ENCODE data around the gene HIP1R. TPM values are rescaled to one million over a fixed set of nuclear protein-coding genes. Genes with fewer than 3 reads are reported as not detected.
"Not testable (repeated sequence)": the region's sequence is repeated elsewhere in the genome, so short reads cannot be mapped to it uniquely, and the experiment has no call there.

The HIP1R gene
- total and polyA plus RNA-seq, 2 donors, result 16.5 to 17.2 TPM

- DNase-seq (ENCODE audit: extremely low spot score), result no peak
- no peak overlapping the region for H3K4me3 ChIP-seq (ENCODE audit: low read depth, low read length)
- H3K27ac ChIP-seq (ENCODE audit: low read depth), result peak overlapping the region; percentile 46
- 79% methylated on average over 13 of the region's 13 CpGs for WGBS
- H3K36me3 ChIP-seq (ENCODE audit: insufficient read depth), result no peaks in the 10 kb centered on the region
- peaks cover 9% of the 10 kb centered on the region for H3K4me1 ChIP-seq (ENCODE audit: insufficient read depth)
Observed at GRCh38 chr12:122889761-122890520, 54.7 kb downstream of the HIP1R start.

GRCh38 chr12:122891661-122892525 is 56.6 kb downstream of the HIP1R start:
- DNase-seq (ENCODE audit: extremely low spot score), result peak; percentile 58
- WGBS, result 32% methylated on average over 10 of the region's 10 CpGs
- no peak overlapping the region for H3K4me3 ChIP-seq (ENCODE audit: low read depth, low read length)
- peak overlapping the region; percentile 12 for H3K27ac ChIP-seq (ENCODE audit: low read depth)
- peaks cover 9% of the 10 kb centered on the region for H3K4me1 ChIP-seq (ENCODE audit: insufficient read depth)
- no peaks in the 10 kb centered on the region for H3K36me3 ChIP-seq (ENCODE audit: insufficient read depth)

GRCh38 chr12:122892724-122893123 is 57.5 kb downstream of the HIP1R start:
- H3K4me3 ChIP-seq (ENCODE audit: low read depth, low read length); H3K4me1 ChIP-seq (ENCODE audit: insufficient read depth): not testable (repeated sequence)
- WGBS, result 97% methylated on average over 9 of the region's 9 CpGs

GRCh38 chr12:122893208-122894153 is 58.2 kb downstream of the HIP1R start:
- Histone ChIP-seq H3K36me3 (ENCODE audit: insufficient read depth) (no peaks in the 10 kb centered on the region), H3K4me3 (ENCODE audit: low read depth, low read length) (no peak overlapping the region), H3K4me1 (ENCODE audit: insufficient read depth) (peaks cover 9% of the 10 kb centered on the region), H3K27ac (ENCODE audit: low read depth) (no peak overlapping the region)
- WGBS, result 79% methylated on average over 7 of the region's 7 CpGs
- DNase-seq (ENCODE audit: extremely low spot score), result no peak

More at GRCh38 chr12:122892724-122893123, 57.5 kb downstream of the HIP1R start:
- DNase-seq (ENCODE audit: extremely low spot score); H3K36me3 ChIP-seq (ENCODE audit: insufficient read depth); H3K27ac ChIP-seq (ENCODE audit: low read depth): not testable (repeated sequence)

GRCh38 chr12:122894193-122895121 is 59.2 kb downstream of the HIP1R start:
- peaks cover 8% of the 10 kb centered on the region for H3K4me1 ChIP-seq (ENCODE audit: insufficient read depth)
- no peak for DNase-seq (ENCODE audit: extremely low spot score)
- peak overlapping the region; percentile 82 for H3K4me3 ChIP-seq (ENCODE audit: low read depth, low read length)
- WGBS, result 29% methylated on average over 15 of the region's 15 CpGs
- peak overlapping the region; percentile 93 for H3K27ac ChIP-seq (ENCODE audit: low read depth)
- H3K36me3 ChIP-seq (ENCODE audit: insufficient read depth), result no peaks in the 10 kb centered on the region

- 2% methylated on average over 9 of the region's 9 CpGs for WGBS
- peak overlapping the region; percentile 93 for H3K27ac ChIP-seq (ENCODE audit: low read depth)
- no peaks in the 10 kb centered on the region for H3K36me3 ChIP-seq (ENCODE audit: insufficient read depth)
- DNase-seq (ENCODE audit: extremely low spot score), result no peak
- H3K4me3 ChIP-seq (ENCODE audit: low read depth, low read length), result peak overlapping the region; percentile 82
- H3K4me1 ChIP-seq (ENCODE audit: insufficient read depth), result peaks cover 8% of the 10 kb centered on the region
Observed at GRCh38 chr12:122895320-122895703, 60.1 kb downstream of the HIP1R start.

- peaks cover 8% of the 10 kb centered on the region for H3K4me1 ChIP-seq (ENCODE audit: insufficient read depth)
- DNase-seq (ENCODE audit: extremely low spot score), result no peak
- H3K27ac ChIP-seq (ENCODE audit: low read depth), result peak within 1 kb of the TSS; percentile 93
- WGBS, result 8% methylated on average over 81 of the region's 81 CpGs
- no peaks in the 10 kb centered on the region for H3K36me3 ChIP-seq (ENCODE audit: insufficient read depth)
- H3K4me3 ChIP-seq (ENCODE audit: low read depth, low read length), result peak within 1 kb of the TSS; percentile 82
Observed at GRCh38 chr12:122895704-122896636, 60.7 kb downstream of the HIP1R start, which contains the start of gene VPS37B. VPS37B (minus strand) TSS chr12:122896124; CDS start chr12:122896062, 62 bp downstream.

- 91% methylated on average over 7 of the region's 7 CpGs for WGBS
- Histone ChIP-seq H3K36me3 (ENCODE audit: insufficient read depth) (no peaks in the 10 kb centered on the region), H3K4me1 (ENCODE audit: insufficient read depth) (peaks cover 7% of the 10 kb centered on the region), H3K4me3 (ENCODE audit: low read depth, low read length) (no peak overlapping the region), H3K27ac (ENCODE audit: low read depth) (no peak overlapping the region)
- no peak for DNase-seq (ENCODE audit: extremely low spot score)
Observed at GRCh38 chr12:122896662-122897061, 61.4 kb downstream of the HIP1R start.

- Histone ChIP-seq H3K36me3 (ENCODE audit: insufficient read depth) (no peaks in the 10 kb centered on the region), H3K4me3 (ENCODE audit: low read depth, low read length) (no peak overlapping the region), H3K27ac (ENCODE audit: low read depth) (no peak overlapping the region), H3K4me1 (ENCODE audit: insufficient read depth) (no peaks in the 10 kb centered on the region)
- WGBS, result 95% methylated on average over 6 of the region's 6 CpGs
- no peak for DNase-seq (ENCODE audit: extremely low spot score)
Observed at GRCh38 chr12:122899887-122900286, 64.6 kb downstream of the HIP1R start.

- Histone ChIP-seq H3K4me3 (ENCODE audit: low read depth, low read length) (no peak overlapping the region), H3K4me1 (ENCODE audit: insufficient read depth) (no peaks in the 10 kb centered on the region), H3K27ac (ENCODE audit: low read depth) (no peak overlapping the region), H3K36me3 (ENCODE audit: insufficient read depth) (no peaks in the 10 kb centered on the region)
- WGBS, result 44% methylated on average over 10 of the region's 10 CpGs
- no peak for DNase-seq (ENCODE audit: extremely low spot score)
Observed at GRCh38 chr12:122902854-122903692, 67.8 kb downstream of the HIP1R start.

- DNase-seq (ENCODE audit: extremely low spot score), result no peak
- Histone ChIP-seq H3K27ac (ENCODE audit: low read depth) (no peak overlapping the region), H3K36me3 (ENCODE audit: insufficient read depth) (no peaks in the 10 kb centered on the region), H3K4me1 (ENCODE audit: insufficient read depth) (no peaks in the 10 kb centered on the region), H3K4me3 (ENCODE audit: low read depth, low read length) (no peak overlapping the region)
- WGBS, result 72% methylated on average over 7 of the region's 7 CpGs
Observed at GRCh38 chr12:122903693-122904034, 68.4 kb downstream of the HIP1R start.
